Peyer's patch (tissue), 4 donors: ENCODE data around the gene GFER.

ENCODE experiments used
- CTCF ChIP-seq, 6 experiments: fragments of 450-650 bp in 4 of 6; fragments of 200-600 bp in 2 of 6; sonication (generic) in 1 of 6; IDR thresholded peaks; one replicate each; pipeline ENCODE4 v1.5.1; 2017 to 2019; ENCODE audit warnings: antibody characterized with exemption in 6 of 6, mild to moderate bottlenecking in 3 of 6, moderate library complexity in 1 of 6
- POLR2A ChIP-seq, 2 donors: fragments of 450-650 bp; IDR thresholded peaks; one replicate each; pipeline ENCODE4 v1.5.1; 2017; ENCODE audit warnings: antibody characterized with exemption in 2 of 2, mild to moderate bottlenecking in 2 of 2, moderate library complexity in 2 of 2

GRCh38 chr16:2004795-2005517 lies 21.0 kb downstream of the GFER start:
- TF ChIP-seq CTCF (IDR thresholded peaks at IDR 0.05) (no peak), POLR2A (IDR thresholded peaks at IDR 0.05) (no peak)
